HG02571 (cell line): ENCODE measurements around the gene PPP1R12C.

ENCODE experiments used
- ATAC-seq: cut with Tn5 transposase; IDR thresholded peaks from one replicate; pipeline ENCODE4 v1.9.1; 2021; ENCODE audit warnings: mild to moderate bottlenecking, moderate library complexity; ENCODE audit not compliant: unreplicated experiment

Gene PPP1R12C

DNA sequence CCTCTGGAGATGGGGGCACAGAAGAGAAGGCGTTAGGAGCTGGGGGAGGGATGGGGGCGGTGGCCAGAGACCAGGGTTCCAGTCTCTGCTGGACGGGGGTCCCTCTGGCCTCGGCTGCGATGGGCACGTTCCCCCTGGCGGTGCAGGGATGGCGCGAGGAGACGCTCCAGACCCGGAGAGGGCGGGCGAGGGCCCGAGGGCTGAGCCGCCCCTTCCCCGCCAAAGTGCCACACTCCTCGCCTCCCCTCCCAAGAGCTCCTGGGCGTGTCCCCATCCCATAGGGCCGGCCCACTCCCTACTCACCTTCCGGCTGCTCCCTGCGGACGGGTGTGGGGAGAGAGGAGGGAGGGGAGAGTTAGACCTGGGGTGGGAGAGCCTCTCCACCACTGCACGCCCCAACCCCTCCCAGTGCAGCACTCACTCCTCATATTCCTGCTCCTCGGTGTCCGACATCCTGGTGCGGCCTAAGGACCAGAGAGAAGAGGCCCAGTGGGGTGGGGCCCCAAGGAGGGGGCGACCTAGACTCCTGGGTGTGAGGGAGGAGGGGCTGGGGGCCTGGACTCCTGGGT, 29.4 kb upstream of the PPP1R12C start:
- ATAC-seq, result no peak

DNA sequence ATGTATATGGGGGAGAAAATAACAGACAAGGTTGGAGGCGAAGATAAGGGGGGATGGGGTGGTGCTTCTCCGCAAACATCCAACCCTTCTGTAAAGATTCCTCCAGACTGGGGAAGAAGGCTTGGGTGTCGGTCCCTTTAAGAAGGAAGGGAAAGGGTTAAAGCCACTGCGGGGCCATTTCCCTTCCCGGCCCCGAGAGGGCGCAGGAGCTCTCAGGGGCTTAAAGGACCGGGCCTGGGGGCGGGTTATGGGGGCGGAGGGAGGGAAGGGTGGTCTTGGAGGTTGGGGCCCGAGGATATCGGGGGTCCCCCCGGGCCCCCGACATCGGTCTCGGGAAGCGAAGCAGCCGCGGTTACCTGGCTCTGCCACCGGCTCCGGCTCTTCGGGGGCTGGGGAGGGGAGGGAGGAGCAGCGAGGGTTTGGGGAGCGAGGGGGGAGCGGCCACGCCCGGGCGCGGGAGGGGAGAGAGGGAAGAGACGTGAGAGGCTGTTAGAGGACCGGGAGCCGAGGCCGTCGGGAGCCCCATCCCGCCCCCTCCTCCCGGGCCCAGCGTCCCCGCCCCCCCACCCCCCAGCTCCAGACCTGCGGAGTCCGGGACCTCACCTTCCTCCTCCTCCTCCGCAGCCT, 28.8 kb upstream of the PPP1R12C start:
- no peak for ATAC-seq

DNA sequence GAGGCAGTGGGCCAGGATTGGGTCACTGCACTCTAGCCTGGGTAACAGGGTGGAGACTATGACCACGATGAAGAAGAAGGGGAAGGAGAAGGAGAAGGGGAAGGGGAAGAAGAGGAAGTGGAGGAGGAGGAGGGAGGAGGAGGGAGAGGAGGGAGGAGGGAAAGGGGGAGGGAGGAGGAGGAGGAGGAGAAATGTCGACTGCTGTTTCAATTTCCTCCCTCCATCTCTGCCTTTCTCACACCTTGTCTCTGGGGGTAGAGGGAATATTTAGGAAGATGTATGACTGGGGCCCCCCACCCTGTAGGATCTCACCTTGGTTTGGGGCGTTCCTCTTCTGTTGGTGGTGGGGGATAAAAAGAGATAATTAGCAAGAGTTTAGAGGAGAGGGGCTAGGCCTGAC, 27.8 kb upstream of the PPP1R12C start:
- no peak for ATAC-seq

- no peak for ATAC-seq
Observed at GRCh38 chr19:55141696-55142095, 24.3 kb upstream of the PPP1R12C start.

DNA sequence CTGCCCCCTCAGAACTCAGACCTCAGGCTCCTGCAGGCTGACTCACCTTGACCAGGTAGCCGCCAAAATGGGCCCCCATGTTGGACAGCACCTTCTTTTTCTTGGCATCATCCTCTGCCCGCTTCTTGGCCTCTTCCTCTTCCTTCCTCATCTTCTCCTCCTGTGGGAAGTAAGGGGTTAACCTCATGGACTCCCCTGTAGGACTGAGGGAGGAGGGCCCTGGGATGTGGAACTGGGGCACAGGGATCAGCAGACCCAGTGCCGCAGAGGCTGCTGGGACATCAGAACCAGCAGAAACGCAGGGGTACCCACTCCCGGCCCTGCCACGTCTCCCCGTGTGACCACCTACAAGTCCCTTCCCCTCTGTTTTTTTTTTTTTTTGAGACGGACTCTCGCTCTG, 20.5 kb upstream of the PPP1R12C start:
- ATAC-seq, result no peak

DNA sequence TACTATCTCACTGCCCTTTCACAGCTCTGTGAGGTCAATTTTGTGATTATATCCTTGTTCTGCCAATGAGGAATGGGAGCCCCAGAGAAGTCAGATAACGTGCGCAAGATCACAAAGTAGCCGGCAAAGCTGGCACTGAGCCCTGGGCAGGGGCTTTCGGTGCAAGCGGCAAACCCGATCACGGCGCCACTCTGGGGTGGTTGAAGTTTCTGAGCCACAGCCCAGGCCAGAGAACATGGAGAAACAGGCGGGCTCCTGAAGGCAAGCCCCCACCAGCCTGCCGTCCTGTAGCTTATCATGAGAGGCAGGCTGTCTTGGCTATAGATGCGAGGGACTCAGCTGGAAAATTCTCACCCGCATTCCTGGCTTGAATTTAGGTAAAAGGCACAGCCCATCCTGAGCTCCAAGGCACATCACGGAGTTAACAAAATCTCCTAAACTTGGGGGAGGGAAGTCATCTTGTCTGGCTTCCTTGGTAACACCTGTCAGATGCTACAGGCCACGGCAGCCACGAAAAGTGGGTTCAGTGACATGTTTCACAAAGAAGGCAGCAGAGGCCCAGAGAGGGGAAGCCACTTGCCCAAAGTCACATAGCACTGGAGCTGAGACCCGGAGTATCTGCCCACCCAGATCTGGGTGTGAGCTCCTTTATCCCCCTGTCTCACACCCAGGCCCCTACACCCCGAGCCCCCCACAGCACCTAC, 19.1 kb upstream of the PPP1R12C start:
- ATAC-seq, result no peak

GRCh38 chr19:55134736-55135135, 17.3 kb upstream of the PPP1R12C start:
- no peak for ATAC-seq

DNA sequence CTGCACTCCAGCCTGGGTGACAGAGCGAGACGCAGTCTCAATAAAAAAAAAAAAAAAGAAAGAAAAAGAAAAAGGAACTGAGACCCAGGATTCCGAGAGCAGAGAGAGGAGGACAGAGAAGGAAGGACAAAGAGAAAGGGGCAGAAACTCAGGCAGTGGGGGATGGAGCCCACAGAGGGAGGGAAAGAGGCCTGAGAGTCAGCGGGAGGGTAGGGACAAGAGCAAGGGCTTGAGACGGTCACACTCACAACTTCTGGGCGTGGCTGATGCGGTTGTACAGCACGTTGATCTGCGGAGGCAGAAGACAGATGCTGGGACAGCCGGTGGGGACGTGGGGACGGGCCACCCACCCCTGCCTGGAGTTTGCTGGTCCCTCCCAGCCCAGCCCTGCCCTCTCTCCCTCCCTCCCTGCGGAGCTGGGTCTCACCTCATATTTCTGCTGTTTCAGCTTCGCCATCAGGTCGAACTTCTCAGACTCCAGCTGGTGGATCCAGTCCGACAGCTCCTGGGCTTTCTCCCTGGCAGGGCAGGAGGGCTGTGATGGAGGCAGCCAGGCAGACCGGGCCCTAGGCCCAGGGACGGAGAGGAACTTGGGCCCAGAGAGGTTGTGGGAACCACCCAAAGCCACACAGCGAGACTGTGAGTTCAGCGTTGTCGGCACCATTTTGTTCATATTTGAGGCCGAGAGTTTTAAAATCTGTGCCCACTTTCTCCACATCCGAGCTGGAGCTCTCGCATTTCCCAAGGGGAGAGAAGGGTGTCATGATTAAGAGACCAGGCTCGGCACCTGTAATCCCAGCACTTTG, 16.4 kb upstream of the PPP1R12C start:
- ATAC-seq, result no peak

- ATAC-seq, result no peak
Observed at GRCh38 chr19:55132453-55133129, 15.2 kb upstream of the PPP1R12C start.

GRCh38 chr19:55131421-55131820, 14.0 kb upstream of the PPP1R12C start:
- ATAC-seq, result no peak

GRCh38 chr19:55119053-55119452, 1.6 kb upstream of the PPP1R12C start:
- no peak for ATAC-seq

DNA sequence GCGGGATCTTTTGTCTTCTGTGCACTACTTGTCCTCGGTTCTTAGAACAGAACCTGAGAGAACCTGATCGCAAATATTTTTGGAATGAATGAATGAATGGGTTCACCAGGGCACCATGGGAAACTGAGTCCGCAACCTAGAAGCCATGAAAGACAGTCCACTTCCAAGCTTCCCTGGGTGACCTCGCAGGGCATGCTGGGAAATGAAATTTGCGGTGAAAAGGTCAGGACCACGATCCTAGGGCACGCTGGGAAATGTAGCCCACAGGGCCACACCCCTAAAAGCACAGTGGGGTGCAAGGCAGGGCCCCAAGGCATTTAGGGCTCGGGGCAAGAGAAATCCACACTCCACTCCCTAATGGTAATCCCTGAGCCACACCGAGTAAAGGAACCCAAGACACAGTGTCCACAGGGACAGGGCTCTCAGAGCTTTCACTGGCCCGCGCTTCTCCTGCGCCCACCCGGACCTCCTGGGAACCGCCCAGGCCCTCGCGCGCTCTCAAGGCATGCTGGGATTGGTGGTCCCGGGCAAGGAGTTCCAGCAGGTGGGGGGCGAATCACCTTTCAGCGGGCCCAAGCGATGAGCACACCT, 1.1 kb upstream of the PPP1R12C start:
- no peak for ATAC-seq

DNA sequence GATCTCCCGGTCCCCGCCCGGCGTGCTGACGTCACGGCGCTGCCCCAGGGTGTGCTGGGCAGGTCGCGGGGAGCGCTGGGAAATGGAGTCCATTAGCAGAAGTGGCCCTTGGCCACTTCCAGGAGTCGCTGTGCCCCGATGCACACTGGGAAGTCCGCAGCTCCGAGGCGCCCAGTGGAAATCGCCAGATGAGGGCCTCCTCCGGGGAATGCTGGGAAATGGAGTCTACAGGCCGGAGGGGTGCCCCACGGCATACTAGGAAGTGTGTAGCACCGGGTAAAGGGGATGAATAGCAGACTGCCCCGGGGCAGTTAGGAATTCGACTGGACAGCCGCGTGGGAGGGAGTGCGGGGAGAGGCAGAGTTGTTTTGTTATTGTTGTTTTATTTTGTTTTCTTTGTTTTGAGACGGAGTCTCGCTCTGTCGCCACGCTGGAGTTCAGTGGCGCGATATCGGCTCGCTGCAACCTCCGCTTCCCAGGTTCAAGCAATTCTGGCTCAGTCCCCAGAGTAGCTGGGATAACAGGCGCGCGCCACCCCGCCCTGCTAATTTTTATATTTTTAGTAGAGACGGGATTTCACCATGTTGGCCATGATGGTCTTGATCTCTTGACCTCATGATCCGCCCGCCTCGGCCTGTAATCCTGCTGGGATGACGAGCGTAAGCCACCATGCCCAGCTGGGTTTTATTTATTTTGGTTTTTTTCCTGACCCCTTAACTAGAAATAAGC, 390 bp upstream of the PPP1R12C start:
- peak; percentile 80 for ATAC-seq

DNA sequence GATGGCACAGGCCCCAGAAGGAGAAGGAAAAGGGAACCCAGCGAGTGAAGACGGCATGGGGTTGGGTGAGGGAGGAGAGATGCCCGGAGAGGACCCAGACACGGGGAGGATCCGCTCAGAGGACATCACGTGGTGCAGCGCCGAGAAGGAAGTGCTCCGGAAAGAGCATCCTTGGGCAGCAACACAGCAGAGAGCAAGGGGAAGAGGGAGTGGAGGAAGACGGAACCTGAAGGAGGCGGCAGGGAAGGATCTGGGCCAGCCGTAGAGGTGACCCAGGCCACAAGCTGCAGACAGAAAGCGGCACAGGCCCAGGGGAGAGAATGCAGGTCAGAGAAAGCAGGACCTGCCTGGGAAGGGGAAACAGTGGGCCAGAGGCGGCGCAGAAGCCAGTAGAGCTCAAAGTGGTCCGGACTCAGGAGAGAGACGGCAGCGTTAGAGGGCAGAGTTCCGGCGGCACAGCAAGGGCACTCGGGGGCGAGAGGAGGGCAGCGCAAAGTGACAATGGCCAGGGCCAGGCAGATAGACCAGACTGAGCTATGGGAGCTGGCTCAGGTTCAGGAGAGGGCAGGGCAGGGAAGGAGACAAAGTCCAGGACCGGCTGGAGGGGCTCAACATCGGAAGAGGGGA, 1.1 kb downstream of the PPP1R12C start:
- no peak for ATAC-seq

- ATAC-seq, result no peak
Observed at GRCh38 chr19:55115446-55116065, 1.9 kb downstream of the PPP1R12C start.

DNA sequence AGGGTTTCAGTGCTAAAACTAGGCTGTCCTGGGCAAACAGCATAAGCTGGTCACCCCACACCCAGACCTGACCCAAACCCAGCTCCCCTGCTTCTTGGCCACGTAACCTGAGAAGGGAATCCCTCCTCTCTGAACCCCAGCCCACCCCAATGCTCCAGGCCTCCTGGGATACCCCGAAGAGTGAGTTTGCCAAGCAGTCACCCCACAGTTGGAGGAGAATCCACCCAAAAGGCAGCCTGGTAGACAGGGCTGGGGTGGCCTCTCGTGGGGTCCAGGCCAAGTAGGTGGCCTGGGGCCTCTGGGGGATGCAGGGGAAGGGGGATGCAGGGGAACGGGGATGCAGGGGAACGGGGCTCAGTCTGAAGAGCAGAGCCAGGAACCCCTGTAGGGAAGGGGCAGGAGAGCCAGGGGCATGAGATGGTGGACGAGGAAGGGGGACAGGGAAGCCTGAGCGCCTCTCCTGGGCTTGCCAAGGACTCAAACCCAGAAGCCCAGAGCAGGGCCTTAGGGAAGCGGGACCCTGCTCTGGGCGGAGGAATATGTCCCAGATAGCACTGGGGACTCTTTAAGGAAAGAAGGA, 2.8 kb downstream of the PPP1R12C start:
- ATAC-seq, result no peak

GRCh38 chr19:55113570-55114039, 3.8 kb downstream of the PPP1R12C start:
- ATAC-seq, result no peak

DNA sequence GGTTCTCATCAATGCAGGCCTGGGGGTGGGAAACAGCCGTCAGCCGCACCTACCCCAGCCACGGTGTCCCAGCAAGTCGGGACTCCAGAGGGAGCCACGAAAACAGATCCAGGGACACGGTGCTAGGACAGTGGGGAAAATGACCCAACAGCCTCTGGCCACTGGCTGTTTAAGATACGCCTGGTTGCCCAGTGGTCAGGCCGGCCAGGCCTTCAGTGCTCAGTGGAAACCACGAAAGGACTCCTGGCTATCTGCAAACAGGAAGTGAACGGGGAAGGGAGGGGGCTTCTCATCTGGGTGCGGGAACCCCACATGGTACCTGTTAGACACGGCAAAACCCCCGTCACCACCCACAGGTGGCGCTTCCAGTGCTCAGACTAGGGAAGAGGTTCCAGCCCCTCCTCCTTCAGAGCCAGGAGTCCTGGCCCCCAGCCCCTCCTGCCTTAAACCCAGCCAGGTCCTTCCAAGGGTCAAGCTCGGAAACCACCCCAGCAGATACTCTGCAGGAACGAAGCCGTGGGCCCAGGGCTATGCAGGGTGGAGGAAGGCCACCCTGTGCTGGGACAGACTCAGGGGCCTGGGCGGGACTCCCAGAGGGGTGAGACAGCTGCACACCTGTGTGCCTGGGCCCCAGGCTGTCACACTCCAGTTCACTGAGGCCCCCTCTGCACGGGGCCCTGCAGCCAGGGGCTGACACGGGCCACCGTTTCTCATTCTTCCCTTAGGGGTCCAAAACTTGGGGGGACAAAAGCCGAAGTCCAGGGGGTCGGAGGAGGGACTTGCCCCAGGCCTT, 4.5 kb downstream of the PPP1R12C start:
- ATAC-seq, result no peak
